ENCODE data around the gene PC. TPM values are rescaled to one million over a fixed set of nuclear protein-coding genes. Genes with fewer than 3 reads are reported as not detected.
A peak's percentile ranks its signal among the peaks of the same experiment; 100 is the strongest.

Gene PC
- total and polyA plus RNA-seq, 9 of the 15 experiments (the other 6 are each of a cell fraction or from before 2014, with no cell fraction given), result 0.94 to 38.0 (median 8.7) TPM

DNA sequence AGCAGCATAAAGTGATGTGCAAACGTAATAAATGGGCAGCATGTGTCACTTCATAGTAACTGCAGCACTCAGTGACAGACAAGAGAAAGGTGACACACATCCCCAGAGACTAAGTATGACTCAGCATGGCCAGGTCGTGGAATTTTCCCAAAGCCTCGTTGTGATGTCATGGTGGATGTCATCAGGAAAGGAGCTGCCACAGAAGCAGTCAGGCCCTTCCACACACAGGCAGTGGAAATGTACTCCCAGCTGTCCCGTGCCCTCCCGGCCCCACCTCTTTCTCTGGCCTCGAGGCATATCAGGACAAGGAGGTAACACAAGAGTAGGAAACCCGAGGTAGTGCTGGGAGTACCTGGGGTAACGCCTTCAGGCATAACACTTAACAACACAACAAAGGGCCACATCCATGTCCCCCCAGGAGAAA, 8.1 kb downstream of the PC start (continued):
- TF ChIP-seq, protein P1, sequence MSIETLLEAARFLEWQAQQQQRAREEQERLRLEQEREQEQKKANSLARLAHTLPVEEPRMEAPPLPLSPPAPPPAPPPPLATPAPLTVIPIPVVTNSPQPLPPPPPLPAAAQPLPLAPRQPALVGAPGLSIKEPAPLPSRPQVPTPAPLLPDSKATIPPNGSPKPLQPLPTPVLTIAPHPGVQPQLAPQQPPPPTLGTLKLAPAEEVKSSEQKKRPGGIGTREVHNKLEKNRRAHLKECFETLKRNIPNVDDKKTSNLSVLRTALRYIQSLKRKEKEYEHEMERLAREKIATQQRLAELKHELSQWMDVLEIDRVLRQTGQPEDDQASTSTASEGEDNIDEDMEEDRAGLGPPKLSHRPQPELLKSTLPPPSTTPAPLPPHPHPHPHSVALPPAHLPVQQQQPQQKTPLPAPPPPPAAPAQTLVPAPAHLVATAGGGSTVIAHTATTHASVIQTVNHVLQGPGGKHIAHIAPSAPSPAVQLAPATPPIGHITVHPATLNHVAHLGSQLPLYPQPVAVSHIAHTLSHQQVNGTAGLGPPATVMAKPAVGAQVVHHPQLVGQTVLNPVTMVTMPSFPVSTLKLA (conservative IDR thresholded peaks at IDR 0.05), result peak in 1 of 2 experiments; percentile 66; a peak in 3 of 4 replicates
- no peak for TF ChIP-seq NR4A1 (CRISPR knock-in tag; IDR thresholded peaks at IDR 0.05)
- 0 out of 2 replicates have a peak, but pooled peaks have one; percentile 47 for TF ChIP-seq NR4A1 (tag; IDR thresholded peaks at IDR 0.05)
- peak; percentile 92 for TF ChIP-seq JUN (IDR thresholded peaks at IDR 0.05; ENCODE audit: borderline replicate concordance, low read depth, low read length)
- no peak; the same call in 1 of the 2 replicates for TF ChIP-seq JUN (CRISPR knock-in tag; IDR thresholded peaks at IDR 0.05; ENCODE audit: borderline replicate concordance)
- no peak for TF ChIP-seq ZC3H11A (IDR thresholded peaks at IDR 0.05; ENCODE audit: low read depth, low read length)
- no peak for TF ChIP-seq ZNF274 (IDR thresholded peaks at IDR 0.05; ENCODE audit: borderline replicate concordance, low read depth, low read length)
- TF ChIP-seq FOXJ2 (tag; IDR thresholded peaks at IDR 0.05), result 0 out of 2 replicates have a peak, but pooled peaks have one; percentile 39
- peak; percentile 93 for TF ChIP-seq NFE2 (IDR thresholded peaks at IDR 0.05; ENCODE audit: low read depth)
- TF ChIP-seq, protein P2, sequence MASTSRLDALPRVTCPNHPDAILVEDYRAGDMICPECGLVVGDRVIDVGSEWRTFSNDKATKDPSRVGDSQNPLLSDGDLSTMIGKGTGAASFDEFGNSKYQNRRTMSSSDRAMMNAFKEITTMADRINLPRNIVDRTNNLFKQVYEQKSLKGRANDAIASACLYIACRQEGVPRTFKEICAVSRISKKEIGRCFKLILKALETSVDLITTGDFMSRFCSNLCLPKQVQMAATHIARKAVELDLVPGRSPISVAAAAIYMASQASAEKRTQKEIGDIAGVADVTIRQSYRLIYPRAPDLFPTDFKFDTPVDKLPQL (IDR thresholded peaks at IDR 0.05; ENCODE audit: extremely low read depth, insufficient read length), result no peak
- peak; percentile 92 for TF ChIP-seq MAFG (tag; conservative IDR thresholded peaks at IDR 0.05)
- TF ChIP-seq CBX3 (IDR thresholded peaks at IDR 0.05; ENCODE audit: borderline replicate concordance in 1 of 2, low read length in 2 of 2), result peak in 1 of 2 experiments; percentile 74; a peak in 1 of 3 replicates
- TF ChIP-seq, protein P3, sequence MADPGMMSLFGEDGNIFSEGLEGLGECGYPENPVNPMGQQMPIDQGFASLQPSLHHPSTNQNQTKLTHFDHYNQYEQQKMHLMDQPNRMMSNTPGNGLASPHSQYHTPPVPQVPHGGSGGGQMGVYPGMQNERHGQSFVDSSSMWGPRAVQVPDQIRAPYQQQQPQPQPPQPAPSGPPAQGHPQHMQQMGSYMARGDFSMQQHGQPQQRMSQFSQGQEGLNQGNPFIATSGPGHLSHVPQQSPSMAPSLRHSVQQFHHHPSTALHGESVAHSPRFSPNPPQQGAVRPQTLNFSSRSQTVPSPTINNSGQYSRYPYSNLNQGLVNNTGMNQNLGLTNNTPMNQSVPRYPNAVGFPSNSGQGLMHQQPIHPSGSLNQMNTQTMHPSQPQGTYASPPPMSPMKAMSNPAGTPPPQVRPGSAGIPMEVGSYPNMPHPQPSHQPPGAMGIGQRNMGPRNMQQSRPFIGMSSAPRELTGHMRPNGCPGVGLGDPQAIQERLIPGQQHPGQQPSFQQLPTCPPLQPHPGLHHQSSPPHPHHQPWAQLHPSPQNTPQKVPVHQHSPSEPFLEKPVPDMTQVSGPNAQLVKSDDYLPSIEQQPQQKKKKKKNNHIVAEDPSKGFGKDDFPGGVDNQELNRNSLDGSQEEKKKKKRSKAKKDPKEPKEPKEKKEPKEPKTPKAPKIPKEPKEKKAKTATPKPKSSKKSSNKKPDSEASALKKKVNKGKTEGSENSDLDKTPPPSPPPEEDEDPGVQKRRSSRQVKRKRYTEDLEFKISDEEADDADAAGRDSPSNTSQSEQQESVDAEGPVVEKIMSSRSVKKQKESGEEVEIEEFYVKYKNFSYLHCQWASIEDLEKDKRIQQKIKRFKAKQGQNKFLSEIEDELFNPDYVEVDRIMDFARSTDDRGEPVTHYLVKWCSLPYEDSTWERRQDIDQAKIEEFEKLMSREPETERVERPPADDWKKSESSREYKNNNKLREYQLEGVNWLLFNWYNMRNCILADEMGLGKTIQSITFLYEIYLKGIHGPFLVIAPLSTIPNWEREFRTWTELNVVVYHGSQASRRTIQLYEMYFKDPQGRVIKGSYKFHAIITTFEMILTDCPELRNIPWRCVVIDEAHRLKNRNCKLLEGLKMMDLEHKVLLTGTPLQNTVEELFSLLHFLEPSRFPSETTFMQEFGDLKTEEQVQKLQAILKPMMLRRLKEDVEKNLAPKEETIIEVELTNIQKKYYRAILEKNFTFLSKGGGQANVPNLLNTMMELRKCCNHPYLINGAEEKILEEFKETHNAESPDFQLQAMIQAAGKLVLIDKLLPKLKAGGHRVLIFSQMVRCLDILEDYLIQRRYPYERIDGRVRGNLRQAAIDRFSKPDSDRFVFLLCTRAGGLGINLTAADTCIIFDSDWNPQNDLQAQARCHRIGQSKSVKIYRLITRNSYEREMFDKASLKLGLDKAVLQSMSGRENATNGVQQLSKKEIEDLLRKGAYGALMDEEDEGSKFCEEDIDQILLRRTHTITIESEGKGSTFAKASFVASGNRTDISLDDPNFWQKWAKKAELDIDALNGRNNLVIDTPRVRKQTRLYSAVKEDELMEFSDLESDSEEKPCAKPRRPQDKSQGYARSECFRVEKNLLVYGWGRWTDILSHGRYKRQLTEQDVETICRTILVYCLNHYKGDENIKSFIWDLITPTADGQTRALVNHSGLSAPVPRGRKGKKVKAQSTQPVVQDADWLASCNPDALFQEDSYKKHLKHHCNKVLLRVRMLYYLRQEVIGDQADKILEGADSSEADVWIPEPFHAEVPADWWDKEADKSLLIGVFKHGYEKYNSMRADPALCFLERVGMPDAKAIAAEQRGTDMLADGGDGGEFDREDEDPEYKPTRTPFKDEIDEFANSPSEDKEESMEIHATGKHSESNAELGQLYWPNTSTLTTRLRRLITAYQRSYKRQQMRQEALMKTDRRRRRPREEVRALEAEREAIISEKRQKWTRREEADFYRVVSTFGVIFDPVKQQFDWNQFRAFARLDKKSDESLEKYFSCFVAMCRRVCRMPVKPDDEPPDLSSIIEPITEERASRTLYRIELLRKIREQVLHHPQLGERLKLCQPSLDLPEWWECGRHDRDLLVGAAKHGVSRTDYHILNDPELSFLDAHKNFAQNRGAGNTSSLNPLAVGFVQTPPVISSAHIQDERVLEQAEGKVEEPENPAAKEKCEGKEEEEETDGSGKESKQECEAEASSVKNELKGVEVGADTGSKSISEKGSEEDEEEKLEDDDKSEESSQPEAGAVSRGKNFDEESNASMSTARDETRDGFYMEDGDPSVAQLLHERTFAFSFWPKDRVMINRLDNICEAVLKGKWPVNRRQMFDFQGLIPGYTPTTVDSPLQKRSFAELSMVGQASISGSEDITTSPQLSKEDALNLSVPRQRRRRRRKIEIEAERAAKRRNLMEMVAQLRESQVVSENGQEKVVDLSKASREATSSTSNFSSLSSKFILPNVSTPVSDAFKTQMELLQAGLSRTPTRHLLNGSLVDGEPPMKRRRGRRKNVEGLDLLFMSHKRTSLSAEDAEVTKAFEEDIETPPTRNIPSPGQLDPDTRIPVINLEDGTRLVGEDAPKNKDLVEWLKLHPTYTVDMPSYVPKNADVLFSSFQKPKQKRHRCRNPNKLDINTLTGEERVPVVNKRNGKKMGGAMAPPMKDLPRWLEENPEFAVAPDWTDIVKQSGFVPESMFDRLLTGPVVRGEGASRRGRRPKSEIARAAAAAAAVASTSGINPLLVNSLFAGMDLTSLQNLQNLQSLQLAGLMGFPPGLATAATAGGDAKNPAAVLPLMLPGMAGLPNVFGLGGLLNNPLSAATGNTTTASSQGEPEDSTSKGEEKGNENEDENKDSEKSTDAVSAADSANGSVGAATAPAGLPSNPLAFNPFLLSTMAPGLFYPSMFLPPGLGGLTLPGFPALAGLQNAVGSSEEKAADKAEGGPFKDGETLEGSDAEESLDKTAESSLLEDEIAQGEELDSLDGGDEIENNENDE (IDR thresholded peaks at IDR 0.05; ENCODE audit: low read depth, low read length), result no peak
- TF ChIP-seq HNRNPUL1 (IDR thresholded peaks at IDR 0.05; ENCODE audit: low read length), result no peak
- TF ChIP-seq SMARCA4 (IDR thresholded peaks at IDR 0.05), result peak; percentile 71
- 0 out of 2 replicates have a peak, but pooled peaks have one; percentile 45 for TF ChIP-seq SOX6 (IDR thresholded peaks at IDR 0.05)
